RPMI7951 (cell line): ENCODE results near the gene DMD. TPM values are rescaled to one million over a fixed set of nuclear protein-coding genes. Genes with fewer than 3 reads are reported as not detected.
A peak's percentile ranks its signal among the peaks of the same experiment; 100 is the strongest.

Experiments used
- DNase-seq: peaks from one replicate; pipeline ENCODE4 v3.0.0-alpha.2; 2012; ENCODE audit warnings: low read depth
- total RNA-seq: library from RNA; depleted of rRNA; stranded (reverse); fragments of >200 nt; shearing (Covaris generic); gene quantifications from 2 replicates; pipeline ENCODE4 v1.2.3, GENCODE V29; 2014

Gene DMD
- total RNA-seq, 1 experiment from 2014 or later = 2.0 TPM

- no peak for DNase-seq
Observed at GRCh38 chrX:31186693-31187338, 2024.5 kb downstream of the DMD start.

GRCh38 chrX:31185884-31186283 is 2025.5 kb downstream of the DMD start:
- DNase-seq = no peak

- no peak for DNase-seq
Observed at GRCh38 chrX:31181377-31182000, 2029.9 kb downstream of the DMD start.

GRCh38 chrX:31179203-31179602 is 2032.1 kb downstream of the DMD start:
- DNase-seq = no peak

GRCh38 chrX:31178769-31179125 is 2032.6 kb downstream of the DMD start:
- DNase-seq = no peak

- no peak for DNase-seq
Observed at GRCh38 chrX:31178064-31178768, 2033.1 kb downstream of the DMD start.

GRCh38 chrX:31170792-31171191 is 2040.6 kb downstream of the DMD start:
- no peak for DNase-seq

GRCh38 chrX:31168551-31168950 is 2042.8 kb downstream of the DMD start:
- no peak for DNase-seq

- DNase-seq = no peak
Observed at GRCh38 chrX:31166832-31167231, 2044.5 kb downstream of the DMD start.

- no peak for DNase-seq
Observed at GRCh38 chrX:31166416-31166815, 2044.9 kb downstream of the DMD start.

- no peak for DNase-seq
Observed at GRCh38 chrX:31165241-31166035, 2045.9 kb downstream of the DMD start.

- DNase-seq = no peak
Observed at GRCh38 chrX:31154946-31155345, 2056.4 kb downstream of the DMD start.

- no peak for DNase-seq
Observed at GRCh38 chrX:31153475-31154047, 2057.8 kb downstream of the DMD start.

- no peak for DNase-seq
Observed at GRCh38 chrX:31147175-31147574, 2064.2 kb downstream of the DMD start.

GRCh38 chrX:31139961-31140360 is 2071.4 kb downstream of the DMD start:
- no peak for DNase-seq

- DNase-seq = no peak
Observed at GRCh38 chrX:31138124-31138523, 2073.2 kb downstream of the DMD start.

GRCh38 chrX:31136144-31136611 is 2075.2 kb downstream of the DMD start:
- no peak for DNase-seq

GRCh38 chrX:31132821-31133241 is 2078.5 kb downstream of the DMD start:
- DNase-seq = no peak

GRCh38 chrX:31130457-31131220 is 2080.7 kb downstream of the DMD start:
- DNase-seq = peak; percentile 2

- no peak for DNase-seq
Observed at GRCh38 chrX:31128855-31129254, 2082.5 kb downstream of the DMD start.

- DNase-seq = no peak
Observed at GRCh38 chrX:31127716-31128115, 2083.6 kb downstream of the DMD start.
